OCI-LY7 (cell line): ENCODE data around the gene NME7. TPM values are rescaled to one million over a fixed set of nuclear protein-coding genes. Genes with fewer than 3 reads are reported as not detected.

ENCODE experiments used
- BruUV-seq: library from RNA; stranded (reverse); fragments of 400-500 nt; replicated peaks from 2 replicates; lab custom pipeline; 2021; lab: Mats Ljungman, UMichigan
- CTCF ChIA-PET: fragments of 300-600 bp; sonication (Branson Sonifier 250); formaldehyde crosslinking; loops from one replicate; lab custom pipeline; 2022; ENCODE audit warnings: antibody characterized with exemption; ENCODE audit not compliant: unreplicated experiment; lab: Charles Lee
- POLR2A ChIA-PET: fragments of 300-600 bp; sonication (Branson Sonifier 250); formaldehyde crosslinking; loops from one replicate; lab custom pipeline; 2022; ENCODE audit warnings: antibody characterized with exemption; lab: Charles Lee
- DNase-seq: peaks from one replicate; pipeline ENCODE4 v3.0.0-alpha.2; 2015; ENCODE audit warnings: low spot score
- H2AFZ ChIP-seq: fragments of 200-600 bp; sonication (generic), shearing (Covaris generic); 2 replicates; pipeline ENCODE4 v1.6.1; 2014; ENCODE audit warnings: mild to moderate bottlenecking, antibody characterized with exemption, low read length, moderate library complexity
- H3K27ac ChIP-seq: fragments of 200-600 bp; sonication (generic); 2 replicates; pipeline ENCODE4 v1.5.1; 2014; ENCODE audit warnings: mixed run types, low read depth, mild to moderate bottlenecking, moderate library complexity, low read length, inconsistent platforms; ENCODE audit not compliant: poor library complexity, severe bottlenecking
- H3K36me3 ChIP-seq: fragments of 200-600 bp; sonication (generic); 2 replicates; pipeline ENCODE4 v1.6.1; 2014; ENCODE audit warnings: mild to moderate bottlenecking, antibody characterized with exemption, low read length, moderate library complexity, mixed read lengths; ENCODE audit not compliant: insufficient read depth
- H3K4me1 ChIP-seq: fragments of 200-600 bp; sonication (generic); 2 replicates; pipeline ENCODE4 v1.5.1; 2014; ENCODE audit warnings: mild to moderate bottlenecking, low read length; ENCODE audit not compliant: insufficient read depth, poor library complexity, severe bottlenecking
- H3K4me2 ChIP-seq: fragments of 200-600 bp; sonication (generic); 2 replicates; pipeline ENCODE4 v1.6.1; 2014; ENCODE audit warnings: mild to moderate bottlenecking, low read length
- H3K4me3 ChIP-seq: fragments of 200-600 bp; sonication (generic); 2 replicates; pipeline ENCODE4 v1.5.1; 2014; ENCODE audit warnings: mild to moderate bottlenecking, low read depth, low read length; ENCODE audit not compliant: poor library complexity, severe bottlenecking
- H3K79me2 ChIP-seq: fragments of 200-600 bp; sonication (generic); 2 replicates; pipeline ENCODE4 v1.6.1; 2016; ENCODE audit warnings: low read depth, mild to moderate bottlenecking, low read length, moderate library complexity, mixed read lengths; ENCODE audit not compliant: insufficient read depth
- H3K9me2 ChIP-seq: fragments of 200-600 bp; sonication (generic); 2 replicates; pipeline ENCODE4 v1.6.1; 2016; ENCODE audit warnings: mild to moderate bottlenecking, low read length, mixed read lengths; ENCODE audit not compliant: insufficient read depth
- H3K9me3 ChIP-seq: fragments of 200-600 bp; sonication (generic); 2 replicates; pipeline ENCODE4 v1.6.1; 2014; ENCODE audit warnings: mild to moderate bottlenecking, mixed run types, low read length, mixed read lengths
- H4K20me1 ChIP-seq: fragments of 200-600 bp; sonication (generic); 2 replicates; pipeline ENCODE4 v1.6.1; 2014; ENCODE audit warnings: mild to moderate bottlenecking, antibody characterized with exemption, low read length, moderate library complexity, mixed read lengths; ENCODE audit not compliant: insufficient read depth
- CTCF ChIP-seq: fragments of 200-600 bp; sonication (generic); conservative IDR thresholded peaks from 2 replicates; pipeline ENCODE4 v1.5.1; 2014; ENCODE audit warnings: mild to moderate bottlenecking, antibody characterized with exemption, low read length, moderate library complexity, mixed read lengths
- EZH2phosphoT487 ChIP-seq: fragments of 200-600 bp; sonication (generic); IDR thresholded peaks from 2 replicates; pipeline ENCODE4 v1.6.1; 2018; ENCODE audit warnings: low read depth, borderline replicate concordance, mild to moderate bottlenecking, mixed run types, antibody characterized with exemption, low read length, moderate library complexity, mixed read lengths
- intact Hi-C: fragments of 100-400 bp; cut with micrococcal nuclease; formaldehyde crosslinking; loops from one replicate; pipeline ENCODE4 v1.10.0; 2022; ENCODE audit not compliant: unreplicated experiment
- total RNA-seq, 2 experiments: library from RNA; depleted of rRNA in 1 of 2; stranded (reverse); fragments of >200 nt in 1 of 2; shearing (Covaris generic) in 1 of 2; gene quantifications; 2 replicates each; pipeline ENCODE4 v1.2.3, GENCODE V29; 2014 to 2022

NME7 gene
- total RNA-seq, 2 experiments from 2014 or later = 9.3 to 17.0 TPM

- no peak overlapping the region for H3K4me3 ChIP-seq
- intact Hi-C loops = no loop called here
- no peak overlapping the region for H3K27ac ChIP-seq
- POLR2A ChIA-PET = interaction anchor here (0.7 kb wide), 1 partner anchor 626 kb away, joined by 6 read pairs; no protein-coding TSS in a partner anchor
- no peaks in the 10 kb centered on the region for H3K9me3 ChIP-seq
- H3K4me1 ChIP-seq = no peaks in the 10 kb centered on the region
- BruUV-seq = no TSS peak
- no peaks in the 10 kb centered on the region for H3K79me2 ChIP-seq
- H4K20me1 ChIP-seq = no peaks in the 10 kb centered on the region
- TF ChIP-seq EZH2phosphoT487 (no peak), CTCF (no peak)
- DNase-seq = no peak
- H3K4me2 ChIP-seq = no peak overlapping the region
- H2AFZ ChIP-seq = no peak overlapping the region
- no peaks in the 10 kb centered on the region for H3K36me3 ChIP-seq
- CTCF ChIA-PET = no interaction called here
- H3K9me2 ChIP-seq = no peaks in the 10 kb centered on the region
Observed at GRCh38 chr1:169325117-169325516, 42.5 kb downstream of the NME7 start.

- POLR2A ChIA-PET = interaction anchor here (0.5 kb wide), 1 partner anchor 452 kb away, joined by 4 read pairs; no protein-coding TSS in a partner anchor
- no peaks in the 10 kb centered on the region for H3K9me3 ChIP-seq
- H3K27ac ChIP-seq = no peak overlapping the region
- BruUV-seq = no TSS peak
- no peaks in the 10 kb centered on the region for H3K36me3 ChIP-seq
- H3K4me1 ChIP-seq = no peaks in the 10 kb centered on the region
- H4K20me1 ChIP-seq = no peaks in the 10 kb centered on the region
- CTCF ChIA-PET = no interaction called here
- no peak overlapping the region for H3K4me3 ChIP-seq
- DNase-seq = no peak
- H3K79me2 ChIP-seq = no peaks in the 10 kb centered on the region
- no peak for TF ChIP-seq CTCF
- no peak for TF ChIP-seq EZH2phosphoT487
- no peak overlapping the region for H3K4me2 ChIP-seq
- H3K9me2 ChIP-seq = no peaks in the 10 kb centered on the region
- intact Hi-C loops = no loop called here
- H2AFZ ChIP-seq = no peak overlapping the region
Observed at GRCh38 chr1:169322138-169322537, 45.5 kb downstream of the NME7 start.

GRCh38 chr1:169321539-169321938, 46.1 kb downstream of the NME7 start:
- no peaks in the 10 kb centered on the region for H3K4me1 ChIP-seq
- no peaks in the 10 kb centered on the region for H3K36me3 ChIP-seq
- BruUV-seq = no TSS peak
- no peak overlapping the region for H2AFZ ChIP-seq
- TF ChIP-seq CTCF = no peak
- ChIA-PET POLR2A (interaction anchor here (0.5 kb wide), 1 partner anchor 452 kb away, joined by 4 read pairs; no protein-coding TSS in a partner anchor), CTCF (no interaction called here)
- intact Hi-C loops = no loop called here
- no peak overlapping the region for H3K4me2 ChIP-seq
- no peaks in the 10 kb centered on the region for H4K20me1 ChIP-seq
- H3K27ac ChIP-seq = no peak overlapping the region
- no peaks in the 10 kb centered on the region for H3K79me2 ChIP-seq
- H3K9me2 ChIP-seq = no peaks in the 10 kb centered on the region
- H3K9me3 ChIP-seq = no peaks in the 10 kb centered on the region
- H3K4me3 ChIP-seq = no peak overlapping the region
- no peak for DNase-seq
